ENCODE results near the gene COQ2.

DNA sequence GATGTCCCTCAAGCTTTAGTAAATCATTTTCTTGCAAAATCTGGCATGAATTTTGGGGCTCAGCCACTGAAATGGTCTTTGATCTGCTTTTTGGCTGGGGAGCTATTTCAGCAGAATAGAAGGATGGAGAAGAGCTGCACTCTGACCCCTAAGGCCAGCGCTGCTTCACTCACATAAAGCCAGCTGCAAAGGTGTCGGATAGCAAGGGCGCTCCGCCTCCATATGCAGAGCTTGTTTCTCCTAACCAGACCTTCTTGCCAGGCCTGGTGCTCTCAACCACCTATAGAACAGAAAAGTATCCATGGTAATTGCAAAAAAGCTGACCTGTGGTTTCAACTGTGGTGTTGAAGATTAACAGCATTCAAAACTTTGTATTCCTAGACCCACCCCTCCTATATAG, 24.1 kb upstream of the COQ2 start:
- TF ChIP-seq CTCF (conservative IDR thresholded peaks at IDR 0.05 in 1 of 2, IDR thresholded peaks at IDR 0.05 in 1 of 2; ENCODE audit: low read depth in 1 of 2, low read length in 2 of 2) (no peak), EZH2 (IDR thresholded peaks at IDR 0.05; ENCODE audit: low read length, missing control alignments) (no peak)
